ENCODE data around the gene RAB31.

RAB31 gene

DNA sequence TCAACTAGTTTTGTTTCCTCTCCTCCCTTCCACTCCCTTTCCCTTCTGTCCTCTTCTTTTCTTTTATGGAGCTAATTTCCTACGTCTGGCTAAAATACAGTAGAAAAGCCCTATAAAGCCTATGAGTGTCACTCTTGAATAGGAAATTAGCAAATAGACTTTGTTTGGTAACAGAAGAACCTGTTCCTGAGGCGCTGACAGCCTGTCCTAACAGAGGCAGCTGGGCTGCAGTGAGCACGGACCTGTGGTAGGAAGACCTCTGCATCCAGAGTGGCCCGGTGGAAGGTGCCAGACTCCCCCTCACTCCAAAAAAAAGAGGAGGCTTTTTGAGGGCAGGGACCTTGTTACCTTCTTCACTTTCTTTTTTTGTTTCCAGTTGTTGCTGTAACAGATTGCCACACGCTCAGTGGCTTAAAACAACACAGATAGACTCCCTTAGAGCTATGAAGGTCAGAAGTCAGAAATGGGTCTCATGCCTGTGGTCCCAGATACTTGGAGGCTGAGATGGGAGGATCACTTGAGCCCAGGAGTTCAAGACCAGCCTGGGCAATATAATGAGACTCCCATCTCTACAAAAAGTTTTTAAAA, 96.5 kb downstream of the RAB31 start:
- no peak for DNase-seq (ENCODE audit: low read depth, low spot score)
- TF ChIP-seq POLR2AphosphoS5 (IDR thresholded peaks at IDR 0.05; ENCODE audit: borderline replicate concordance, low read depth, low read length) (no peak), FOXP2 (optimal IDR thresholded peaks at IDR 0.05; ENCODE audit: control extremely low read depth, extremely low read length, insufficient read depth) (no peak), EZH2 (IDR thresholded peaks at IDR 0.05) (no peak)
- Histone ChIP-seq H3K36me3 (ENCODE audit: insufficient read depth, low read length) (no peaks in the 10 kb centered on the region), H3K9me3 (ENCODE audit: low read depth, low read length) (no peaks in the 10 kb centered on the region), H3K27ac (no peak overlapping the region), H3K9ac (ENCODE audit: insufficient read length) (no peak overlapping the region), H3K4me3 (peak overlapping the region; percentile 55)

DNA sequence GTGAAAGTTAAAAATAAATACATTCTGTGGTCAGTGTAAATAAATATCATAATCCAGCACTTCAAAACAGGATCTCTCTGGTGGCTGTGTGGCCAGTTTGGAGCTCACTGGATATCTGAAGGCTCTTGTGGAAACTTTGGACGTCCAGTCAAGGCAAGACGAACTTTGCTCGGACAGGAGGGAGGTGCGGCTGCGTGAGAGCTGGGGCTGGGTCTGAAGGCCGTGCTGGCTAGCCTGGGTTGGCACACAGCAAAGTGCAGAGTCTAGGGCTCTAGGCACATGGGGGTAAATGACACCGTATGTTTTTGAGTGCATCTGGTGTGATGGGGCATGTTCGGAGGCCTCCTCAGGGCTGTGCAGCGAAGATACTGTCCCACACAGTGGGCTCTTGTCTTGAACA, 98.8 kb downstream of the RAB31 start:
- no peak overlapping the region for H3K9ac ChIP-seq (ENCODE audit: insufficient read length)
- no peak overlapping the region for H3K4me3 ChIP-seq
- H3K36me3 ChIP-seq (ENCODE audit: insufficient read depth, low read length), result no peaks in the 10 kb centered on the region
- TF ChIP-seq FOXP2 (optimal IDR thresholded peaks at IDR 0.05; ENCODE audit: control extremely low read depth, extremely low read length, insufficient read depth), result no peak
- H3K27ac ChIP-seq, result no peak overlapping the region
- H3K9me3 ChIP-seq (ENCODE audit: low read depth, low read length), result no peaks in the 10 kb centered on the region
- DNase-seq (ENCODE audit: low read depth, low spot score), result no peak

DNA sequence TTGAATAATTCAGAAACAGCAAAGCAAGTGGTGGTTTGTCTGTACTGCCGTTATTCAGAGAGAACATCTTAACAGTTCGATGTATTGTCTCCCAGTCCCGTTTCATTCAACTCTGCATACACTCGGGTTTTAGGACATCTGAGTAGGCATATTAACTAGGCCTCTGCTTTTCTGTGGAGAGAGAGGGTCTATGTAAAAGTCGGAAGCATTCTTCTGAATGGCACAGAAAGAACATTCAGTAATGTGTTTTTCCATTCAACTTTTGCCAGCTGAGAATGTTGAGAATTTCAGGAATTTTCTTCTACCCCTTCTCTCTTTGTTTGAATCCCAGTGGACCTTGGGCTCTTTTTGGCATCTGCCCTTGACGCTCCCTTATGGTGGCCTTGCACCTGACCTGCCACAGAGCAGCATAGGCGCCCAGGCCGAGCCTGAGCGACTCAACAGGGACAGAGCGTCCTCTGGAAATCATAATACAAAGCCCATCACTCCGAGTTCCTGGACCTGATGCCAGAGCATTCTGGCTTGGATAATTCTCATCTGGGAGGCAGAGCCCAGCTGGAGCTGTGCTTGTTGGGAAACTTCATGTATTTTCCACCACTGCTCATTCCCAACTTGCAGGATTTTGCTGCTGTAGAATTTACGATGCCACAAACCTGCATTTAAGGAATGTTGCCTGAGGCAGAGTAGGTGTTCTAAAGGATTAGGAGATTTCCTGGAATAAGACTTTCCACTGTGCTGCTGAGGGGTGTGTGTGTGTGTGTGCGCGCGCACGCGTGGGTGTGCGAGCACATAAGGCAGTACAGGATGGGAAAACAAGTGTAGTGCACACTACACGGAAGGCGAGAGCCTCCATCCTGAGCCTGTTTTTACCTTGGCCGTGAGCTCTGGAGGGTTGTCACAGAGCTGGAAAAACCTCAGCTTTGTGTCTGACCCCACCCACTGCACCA, 100.5 kb downstream of the RAB31 start:
- Histone ChIP-seq H3K9me3 (ENCODE audit: low read depth, low read length) (no peaks in the 10 kb centered on the region), H3K36me3 (ENCODE audit: insufficient read depth, low read length) (no peaks in the 10 kb centered on the region), H3K4me3 (no peak overlapping the region), H3K27ac (no peak overlapping the region), H3K9ac (ENCODE audit: insufficient read length) (no peak overlapping the region)
- no peak for DNase-seq (ENCODE audit: low read depth, low spot score)
- no peak for TF ChIP-seq POLR2AphosphoS5 (IDR thresholded peaks at IDR 0.05; ENCODE audit: borderline replicate concordance, low read depth, low read length)
- no peak for TF ChIP-seq EZH2 (IDR thresholded peaks at IDR 0.05)
- no peak for TF ChIP-seq FOXP2 (optimal IDR thresholded peaks at IDR 0.05; ENCODE audit: control extremely low read depth, extremely low read length, insufficient read depth)

DNA sequence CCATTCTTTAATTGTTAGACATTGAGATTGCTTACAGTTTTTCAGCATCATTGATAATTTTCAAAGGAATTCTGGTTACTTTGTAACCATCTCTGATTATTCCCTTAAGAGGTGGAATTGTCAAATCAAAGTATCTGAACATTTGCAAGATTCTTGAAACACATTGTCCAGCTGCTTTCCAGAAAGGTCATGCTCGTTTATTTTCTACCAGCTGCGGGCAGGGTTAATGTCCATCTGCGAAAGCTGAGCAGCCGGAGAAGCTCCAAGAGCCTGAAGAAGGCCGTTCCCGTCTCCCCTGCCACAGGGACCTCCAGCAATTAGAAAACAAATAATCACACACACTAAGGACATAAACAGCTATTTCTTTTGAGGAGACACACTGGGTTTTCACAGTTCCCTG, 101.6 kb downstream of the RAB31 start:
- no peak for TF ChIP-seq FOXP2 (optimal IDR thresholded peaks at IDR 0.05; ENCODE audit: control extremely low read depth, extremely low read length, insufficient read depth)
- TF ChIP-seq EZH2 (IDR thresholded peaks at IDR 0.05), result no peak
- TF ChIP-seq POLR2AphosphoS5 (IDR thresholded peaks at IDR 0.05; ENCODE audit: borderline replicate concordance, low read depth, low read length), result no peak
- Histone ChIP-seq H3K9me3 (ENCODE audit: low read depth, low read length) (no peaks in the 10 kb centered on the region), H3K9ac (ENCODE audit: insufficient read length) (no peak overlapping the region), H3K27ac (no peak overlapping the region), H3K36me3 (ENCODE audit: insufficient read depth, low read length) (no peaks in the 10 kb centered on the region), H3K4me3 (no peak overlapping the region)
- DNase-seq (ENCODE audit: low read depth, low spot score), result no peak

DNA sequence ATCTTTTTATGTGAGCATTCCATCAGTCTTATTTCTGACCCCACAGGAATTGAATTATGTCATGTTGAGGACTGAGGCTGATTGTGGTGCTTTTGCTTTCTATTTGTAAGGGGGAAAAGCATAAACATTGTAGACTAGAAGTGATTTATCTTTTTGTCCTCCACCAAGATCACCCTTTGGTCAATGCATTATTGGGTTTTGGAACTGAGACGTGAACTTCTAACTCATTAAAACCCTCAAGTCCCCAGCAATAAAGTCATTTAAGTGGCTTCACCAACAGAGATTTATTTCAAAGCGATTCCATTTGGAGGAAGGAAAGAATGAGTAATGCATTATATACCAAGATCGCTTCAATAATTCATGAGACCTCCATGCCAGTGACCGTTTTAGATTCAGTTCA, 102.2 kb downstream of the RAB31 start:
- no peaks in the 10 kb centered on the region for H3K36me3 ChIP-seq (ENCODE audit: insufficient read depth, low read length)
- no peak overlapping the region for H3K27ac ChIP-seq
- H3K9ac ChIP-seq (ENCODE audit: insufficient read length), result no peak overlapping the region
- H3K9me3 ChIP-seq (ENCODE audit: low read depth, low read length), result no peaks in the 10 kb centered on the region
- no peak for DNase-seq (ENCODE audit: low read depth, low spot score)
- H3K4me3 ChIP-seq, result no peak overlapping the region
- TF ChIP-seq POLR2AphosphoS5 (IDR thresholded peaks at IDR 0.05; ENCODE audit: borderline replicate concordance, low read depth, low read length), result no peak

DNA sequence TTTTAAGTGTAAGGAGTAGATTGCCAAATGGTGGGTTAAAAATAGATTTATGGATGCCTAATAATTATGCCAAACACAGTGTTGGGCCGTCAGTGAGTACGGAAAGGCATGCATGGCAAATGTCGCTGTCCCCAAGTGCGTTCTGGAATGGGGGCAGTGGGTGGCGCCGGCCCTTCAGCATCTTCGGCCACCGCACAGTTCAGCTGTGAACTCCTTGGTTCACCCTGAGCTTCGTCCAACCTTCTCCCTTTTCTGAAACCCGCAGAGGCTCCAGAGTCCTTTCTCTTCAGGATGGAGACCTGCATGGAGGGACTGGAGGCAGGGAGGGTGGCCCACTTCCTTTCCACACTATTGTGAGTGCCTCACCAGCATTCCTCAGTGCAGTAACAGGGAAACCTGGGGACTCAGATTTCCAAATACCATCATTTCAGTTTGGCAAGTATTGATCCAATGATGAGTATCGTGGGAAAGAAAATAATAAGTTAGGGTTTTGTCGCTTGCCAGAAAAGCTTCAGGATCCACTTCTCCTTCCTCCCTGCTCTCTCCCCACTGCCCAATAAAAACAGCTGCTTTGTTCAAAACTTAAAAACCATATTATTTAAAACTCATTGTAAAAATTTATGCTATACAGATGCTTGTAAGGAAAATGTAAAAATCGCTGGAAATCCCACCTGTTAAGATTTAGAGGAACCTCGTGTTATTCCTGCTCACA, 103.0 kb downstream of the RAB31 start:
- Histone ChIP-seq H3K4me3 (no peak overlapping the region), H3K9ac (ENCODE audit: insufficient read length) (no peak overlapping the region), H3K9me3 (ENCODE audit: low read depth, low read length) (no peaks in the 10 kb centered on the region), H3K36me3 (ENCODE audit: insufficient read depth, low read length) (no peaks in the 10 kb centered on the region), H3K27ac (no peak overlapping the region)
- TF ChIP-seq POLR2AphosphoS5 (IDR thresholded peaks at IDR 0.05; ENCODE audit: borderline replicate concordance, low read depth, low read length), result no peak
- TF ChIP-seq EZH2 (IDR thresholded peaks at IDR 0.05), result no peak
- no peak for TF ChIP-seq FOXP2 (optimal IDR thresholded peaks at IDR 0.05; ENCODE audit: control extremely low read depth, extremely low read length, insufficient read depth)
- DNase-seq (ENCODE audit: low read depth, low spot score), result no peak

DNA sequence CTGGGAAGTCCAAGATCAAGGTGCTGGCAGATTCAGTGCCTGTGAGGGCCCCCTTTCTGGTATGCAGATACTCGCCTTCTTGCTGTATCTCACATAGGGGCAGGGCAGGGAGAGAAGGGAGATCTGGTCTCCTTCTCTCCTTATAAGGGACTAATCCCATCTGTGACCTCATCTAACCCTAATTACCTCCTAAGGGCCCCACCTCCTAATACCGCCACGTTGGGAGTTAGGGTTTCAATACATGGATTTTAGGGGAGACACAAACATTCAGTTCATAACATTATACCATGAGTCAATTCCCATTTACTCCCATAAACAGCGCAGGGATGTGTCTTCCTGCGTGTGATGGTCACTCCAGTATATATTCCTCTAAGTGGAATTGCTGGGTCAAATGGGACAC, 103.9 kb downstream of the RAB31 start:
- H3K9ac ChIP-seq (ENCODE audit: insufficient read length), result no peak overlapping the region
- H3K36me3 ChIP-seq (ENCODE audit: insufficient read depth, low read length), result no peaks in the 10 kb centered on the region
- no peak for DNase-seq (ENCODE audit: low read depth, low spot score)
- H3K4me3 ChIP-seq, result no peak overlapping the region
- no peaks in the 10 kb centered on the region for H3K9me3 ChIP-seq (ENCODE audit: low read depth, low read length)
- TF ChIP-seq POLR2AphosphoS5 (IDR thresholded peaks at IDR 0.05; ENCODE audit: borderline replicate concordance, low read depth, low read length) (no peak), EZH2 (IDR thresholded peaks at IDR 0.05) (no peak)
- H3K27ac ChIP-seq, result no peak overlapping the region

DNA sequence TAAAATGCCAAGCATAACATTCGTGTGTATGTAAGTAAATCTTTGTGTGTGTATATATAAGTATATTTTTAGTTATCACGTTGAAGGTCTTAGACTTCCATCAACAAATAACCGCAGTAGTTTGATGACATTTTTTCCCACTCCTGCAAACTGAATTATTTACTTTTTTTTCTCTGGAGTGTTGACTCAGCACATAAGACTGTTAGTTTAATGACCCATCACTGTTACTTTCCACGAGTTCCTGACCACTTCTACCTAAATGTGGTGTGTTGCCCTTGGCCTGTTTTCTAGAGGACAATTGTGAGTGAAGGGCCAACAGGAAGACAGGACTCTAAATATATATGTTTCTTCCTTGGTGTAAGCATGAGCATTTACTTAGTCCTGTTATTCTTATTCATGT, 106.3 kb downstream of the RAB31 start:
- no peak for DNase-seq (ENCODE audit: low read depth, low spot score)
- H3K27ac ChIP-seq, result no peak overlapping the region
- H3K9ac ChIP-seq (ENCODE audit: insufficient read length), result no peak overlapping the region
- H3K36me3 ChIP-seq (ENCODE audit: insufficient read depth, low read length), result no peaks in the 10 kb centered on the region
- TF ChIP-seq EZH2 (IDR thresholded peaks at IDR 0.05) (no peak), POLR2AphosphoS5 (IDR thresholded peaks at IDR 0.05; ENCODE audit: borderline replicate concordance, low read depth, low read length) (no peak), FOXP2 (optimal IDR thresholded peaks at IDR 0.05; ENCODE audit: control extremely low read depth, extremely low read length, insufficient read depth) (no peak)
- H3K9me3 ChIP-seq (ENCODE audit: low read depth, low read length), result no peaks in the 10 kb centered on the region
- no peak overlapping the region for H3K4me3 ChIP-seq
